AG08395 (cell line): Measurements from ENCODE around the gene SERPINF2.
"Not testable (repeated sequence)": the region's sequence is repeated elsewhere in the genome, so short reads cannot be mapped to it uniquely, and the experiment has no call there.

Experiments
- DNase-seq: peaks from one replicate; pipeline ENCODE4 v3.0.0; 2012; ENCODE audit warnings: mixed read lengths, low spot score

The SERPINF2 gene

GRCh38 chr17:1789936-1790335 lies 47.3 kb downstream of the SERPINF2 start:
- no peak for DNase-seq

DNA sequence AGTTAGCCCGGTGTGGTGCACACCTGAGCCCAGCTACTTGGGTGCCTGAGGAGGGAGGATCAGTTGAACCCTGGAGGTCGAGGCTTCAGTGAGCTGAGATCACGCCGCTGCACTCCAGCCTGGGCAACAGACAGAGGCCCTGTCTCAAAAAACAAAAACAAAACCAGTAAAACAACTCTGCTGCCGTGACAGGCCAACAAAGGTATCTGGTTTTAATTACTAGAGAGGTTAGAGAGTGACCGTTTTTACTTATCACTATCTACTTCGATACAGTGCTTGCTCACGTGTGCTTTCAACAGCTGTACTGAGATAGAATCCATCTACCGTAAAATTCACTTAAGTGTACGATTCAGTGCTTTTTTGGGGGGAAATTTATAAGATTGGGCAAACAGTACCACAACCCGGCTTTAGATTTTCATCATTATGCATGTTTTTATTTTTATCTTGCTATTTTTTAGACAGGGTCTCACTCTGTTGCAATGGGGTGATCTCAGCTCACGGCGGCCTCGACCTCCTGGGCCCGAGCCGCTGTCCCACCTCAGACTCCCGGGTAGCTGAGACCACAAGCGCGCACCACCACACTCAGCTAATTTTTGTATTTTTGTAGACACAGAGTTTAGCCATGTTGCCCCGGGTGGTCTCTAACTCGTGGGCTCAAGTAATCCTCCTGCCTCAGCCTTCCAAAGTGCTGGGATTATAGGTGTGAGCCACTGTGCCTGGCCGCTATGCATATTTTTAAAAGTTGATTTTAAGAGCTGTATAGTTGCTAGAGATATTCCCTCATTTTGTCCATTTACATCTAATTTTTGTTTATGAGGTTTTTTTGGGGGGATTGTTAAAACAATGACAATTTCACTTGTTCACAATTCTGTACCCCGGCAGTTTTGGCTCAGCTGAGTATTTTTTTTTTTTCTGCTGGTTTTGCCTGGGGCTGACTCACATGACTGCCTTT lies 50.1 kb downstream of the SERPINF2 start:
- no peak for DNase-seq

- DNase-seq = no peak
These were observed 50.8 kb downstream of the SERPINF2 start for GRCh38 chr17:1793447-1793806.

GRCh38 chr17:1796800-1797199 lies 54.1 kb downstream of the SERPINF2 start:
- no peak for DNase-seq

DNA sequence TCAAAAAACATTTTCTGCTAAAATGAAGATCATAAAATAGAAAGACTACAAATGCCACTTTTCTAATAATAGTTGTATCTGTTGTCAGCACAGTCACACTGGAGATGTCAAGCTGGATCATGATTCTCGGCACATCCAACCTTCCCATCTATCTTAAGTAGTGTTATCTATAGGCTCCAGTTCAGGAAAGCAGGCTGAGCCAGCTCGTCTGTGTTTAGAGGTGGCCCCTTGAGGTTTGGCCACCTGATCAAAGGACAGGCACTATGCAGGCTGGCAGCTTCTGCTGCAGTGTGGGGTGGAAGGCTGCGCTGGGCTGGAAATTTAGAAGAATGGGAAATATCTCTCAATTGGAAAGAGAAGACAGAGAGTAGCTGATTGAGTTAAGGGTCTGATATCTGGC lies 54.7 kb downstream of the SERPINF2 start:
- DNase-seq = no peak

DNA sequence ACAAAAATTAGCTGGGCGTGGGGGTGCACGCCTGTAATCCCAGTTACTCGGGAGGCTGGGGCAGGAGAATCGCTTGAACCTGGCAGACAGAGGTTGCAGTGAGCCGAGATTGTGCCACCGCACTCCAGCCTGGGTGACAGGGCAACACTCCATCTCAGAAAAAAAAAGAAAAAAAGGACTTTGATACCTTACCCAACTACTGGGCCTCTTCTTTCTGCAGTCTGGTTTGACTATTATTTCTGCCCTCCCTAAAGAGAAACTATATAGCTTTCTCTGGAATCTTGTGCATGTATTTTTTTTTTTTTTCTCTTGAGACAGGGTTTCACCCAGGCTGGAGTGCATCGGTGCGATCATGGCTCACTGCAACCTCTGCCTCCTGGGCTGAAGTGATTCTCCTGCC lies 55.2 kb downstream of the SERPINF2 start:
- not testable (repeated sequence) for DNase-seq

DNA sequence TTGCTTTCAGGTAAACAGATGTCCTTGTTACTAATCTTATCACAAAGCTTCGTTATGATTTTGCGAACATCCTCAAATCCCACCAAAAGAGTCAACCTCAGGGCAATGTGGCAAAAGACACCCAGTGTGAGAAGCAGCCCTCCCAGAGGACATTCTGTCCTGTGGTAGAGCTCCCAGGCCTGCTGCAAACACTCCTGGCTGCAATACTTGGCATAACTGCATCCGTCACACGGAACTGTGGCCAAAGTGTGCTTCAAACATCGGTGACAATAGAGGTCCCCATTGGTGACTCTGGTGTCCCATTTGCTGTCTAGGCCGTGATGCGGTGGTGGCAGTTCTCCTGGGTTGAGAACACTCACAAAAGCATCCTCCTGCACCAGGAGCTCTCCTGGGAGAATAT lies 57.6 kb downstream of the SERPINF2 start:
- no peak for DNase-seq

DNA sequence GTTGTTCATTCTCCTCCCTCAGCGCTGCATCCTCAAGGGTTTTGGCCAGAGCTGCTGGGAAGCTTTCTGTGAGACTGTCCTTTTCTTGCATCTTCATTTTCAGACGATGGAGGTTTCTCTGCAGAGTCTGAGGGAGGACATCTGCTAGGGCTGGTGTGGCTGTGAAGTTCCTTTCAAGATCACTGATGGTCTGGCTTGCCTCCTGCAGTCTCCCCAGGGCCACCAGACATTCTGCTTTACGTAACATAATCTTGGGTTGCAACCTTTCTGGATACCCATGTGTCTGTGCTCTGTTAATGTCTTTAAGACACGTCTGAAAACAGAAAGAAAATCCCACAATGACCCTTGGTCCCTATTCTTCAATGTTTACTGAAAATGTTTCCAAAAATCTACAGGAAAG lies 58.0 kb downstream of the SERPINF2 start:
- DNase-seq = no peak

DNA sequence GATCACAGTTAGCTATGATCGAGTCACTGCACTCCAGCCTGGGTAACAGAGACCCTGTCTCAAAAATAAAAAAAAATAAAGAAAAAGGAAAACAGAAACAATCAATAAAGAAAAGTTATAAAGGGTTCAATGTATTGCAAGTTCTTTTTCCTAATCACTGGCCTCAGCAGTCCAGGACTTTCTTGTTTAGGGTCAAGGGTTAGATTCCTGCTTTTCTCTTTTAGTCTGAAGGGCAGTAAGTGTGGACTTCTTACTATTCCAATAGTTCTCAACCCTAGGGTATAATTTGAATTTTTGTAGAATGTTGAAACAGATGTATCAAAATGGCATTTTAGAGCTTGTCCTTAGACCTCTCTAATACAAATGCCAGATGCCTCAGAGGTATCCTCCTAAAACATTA lies 59.8 kb downstream of the SERPINF2 start:
- DNase-seq = no peak

GRCh38 chr17:1803280-1803679 lies 60.6 kb downstream of the SERPINF2 start:
- no peak for DNase-seq
